Measurements from ENCODE around the gene PCDH1.

The PCDH1 gene

GRCh38 chr5:141875022-141875740 lies 3.0 kb downstream of the PCDH1 start:
- Histone ChIP-seq H3K4me1 (ENCODE audit: insufficient read depth, low read length, severe bottlenecking) (peaks cover 7% of the 10 kb centered on the region), H3K9me3 (ENCODE audit: low read length) (no peaks in the 10 kb centered on the region), H3K36me3 (ENCODE audit: insufficient read depth, low read length) (no peaks in the 10 kb centered on the region), H3K27ac (ENCODE audit: low read depth, low read length, poor library complexity, severe bottlenecking) (no peak overlapping the region), H3K9me2 (ENCODE audit: low read depth, low read length) (no peaks in the 10 kb centered on the region), H3K4me2 (ENCODE audit: low read length) (no peak overlapping the region), H3K9ac (ENCODE audit: low read length) (no peak overlapping the region), H3K27me3 (ENCODE audit: insufficient read depth, low read length) (0 out of 2 replicates have a peak, but pooled peaks cover 19% of the 10 kb centered on the region), H3K4me3 (ENCODE audit: low read depth, low read length, poor library complexity, severe bottlenecking) (no peak overlapping the region), H4K20me1 (ENCODE audit: insufficient read depth, low read length) (no peaks in the 10 kb centered on the region), H3F3A (ENCODE audit: insufficient read depth, low read length) (no peaks in the 10 kb centered on the region), H3K79me2 (ENCODE audit: insufficient read depth, low read length) (no peaks in the 10 kb centered on the region), H2AFZ (ENCODE audit: low read length) (no peak overlapping the region)
- no peak for TF ChIP-seq CTCF (IDR thresholded peaks at IDR 0.05; ENCODE audit: low read length)
- no peak for TF ChIP-seq EZH2 (IDR thresholded peaks at IDR 0.05; ENCODE audit: borderline replicate concordance, low read length)

GRCh38 chr5:141874262-141874964 lies 3.8 kb downstream of the PCDH1 start:
- no peaks in the 10 kb centered on the region for H4K20me1 ChIP-seq (ENCODE audit: insufficient read depth, low read length)
- TF ChIP-seq CTCF (IDR thresholded peaks at IDR 0.05; ENCODE audit: low read length) (no peak), EZH2 (IDR thresholded peaks at IDR 0.05; ENCODE audit: borderline replicate concordance, low read length) (no peak)
- H3K9me3 ChIP-seq (ENCODE audit: low read length) = no peaks in the 10 kb centered on the region
- no peak overlapping the region for H3K9ac ChIP-seq (ENCODE audit: low read length)
- H3K4me1 ChIP-seq (ENCODE audit: insufficient read depth, low read length, severe bottlenecking) = peaks cover 7% of the 10 kb centered on the region
- H3K4me2 ChIP-seq (ENCODE audit: low read length) = no peak overlapping the region
- H3K4me3 ChIP-seq (ENCODE audit: low read depth, low read length, poor library complexity, severe bottlenecking) = no peak overlapping the region
- H3F3A ChIP-seq (ENCODE audit: insufficient read depth, low read length) = no peaks in the 10 kb centered on the region
- no peaks in the 10 kb centered on the region for H3K36me3 ChIP-seq (ENCODE audit: insufficient read depth, low read length)
- no peaks in the 10 kb centered on the region for H3K9me2 ChIP-seq (ENCODE audit: low read depth, low read length)
- no peaks in the 10 kb centered on the region for H3K79me2 ChIP-seq (ENCODE audit: insufficient read depth, low read length)
- H3K27ac ChIP-seq (ENCODE audit: low read depth, low read length, poor library complexity, severe bottlenecking) = no peak overlapping the region
- 0 out of 2 replicates have a peak, but pooled peaks cover 22% of the 10 kb centered on the region for H3K27me3 ChIP-seq (ENCODE audit: insufficient read depth, low read length)
- H2AFZ ChIP-seq (ENCODE audit: low read length) = no peak overlapping the region

- no peak for TF ChIP-seq CTCF (IDR thresholded peaks at IDR 0.05; ENCODE audit: low read length)
- no peak for TF ChIP-seq EZH2 (IDR thresholded peaks at IDR 0.05; ENCODE audit: borderline replicate concordance, low read length)
- no peaks in the 10 kb centered on the region for H3K79me2 ChIP-seq (ENCODE audit: insufficient read depth, low read length)
- H4K20me1 ChIP-seq (ENCODE audit: insufficient read depth, low read length) = no peaks in the 10 kb centered on the region
- H2AFZ ChIP-seq (ENCODE audit: low read length) = no peak overlapping the region
- H3K9me2 ChIP-seq (ENCODE audit: low read depth, low read length) = no peaks in the 10 kb centered on the region
- H3K27me3 ChIP-seq (ENCODE audit: insufficient read depth, low read length) = 0 out of 2 replicates have a peak, but pooled peaks cover 22% of the 10 kb centered on the region
- no peak overlapping the region for H3K4me3 ChIP-seq (ENCODE audit: low read depth, low read length, poor library complexity, severe bottlenecking)
- H3K9me3 ChIP-seq (ENCODE audit: low read length) = no peaks in the 10 kb centered on the region
- H3K36me3 ChIP-seq (ENCODE audit: insufficient read depth, low read length) = no peaks in the 10 kb centered on the region
- H3K27ac ChIP-seq (ENCODE audit: low read depth, low read length, poor library complexity, severe bottlenecking) = no peak overlapping the region
- no peak overlapping the region for H3K9ac ChIP-seq (ENCODE audit: low read length)
- H3K4me2 ChIP-seq (ENCODE audit: low read length) = no peak overlapping the region
- H3F3A ChIP-seq (ENCODE audit: insufficient read depth, low read length) = no peaks in the 10 kb centered on the region
- peaks cover 5% of the 10 kb centered on the region for H3K4me1 ChIP-seq (ENCODE audit: insufficient read depth, low read length, severe bottlenecking)
These were observed 4.3 kb downstream of the PCDH1 start for GRCh38 chr5:141873933-141874261.

All from OCI-LY1 (cell line).